ENCODE results near the gene CYB5B.

CYB5B gene

GRCh38 chr16:69485361-69485760 lies 60.9 kb downstream of the CYB5B start:
- no peaks in the 10 kb centered on the region for H4K20me1 ChIP-seq (ENCODE audit: insufficient read depth, low read length)
- TF ChIP-seq EZH2phosphoT487 (IDR thresholded peaks at IDR 0.05; ENCODE audit: low read length) (no peak), EZH2 (optimal IDR thresholded peaks at IDR 0.05; ENCODE audit: low read depth, low read length) (no peak)
- TF ChIP-seq, protein P1, sequence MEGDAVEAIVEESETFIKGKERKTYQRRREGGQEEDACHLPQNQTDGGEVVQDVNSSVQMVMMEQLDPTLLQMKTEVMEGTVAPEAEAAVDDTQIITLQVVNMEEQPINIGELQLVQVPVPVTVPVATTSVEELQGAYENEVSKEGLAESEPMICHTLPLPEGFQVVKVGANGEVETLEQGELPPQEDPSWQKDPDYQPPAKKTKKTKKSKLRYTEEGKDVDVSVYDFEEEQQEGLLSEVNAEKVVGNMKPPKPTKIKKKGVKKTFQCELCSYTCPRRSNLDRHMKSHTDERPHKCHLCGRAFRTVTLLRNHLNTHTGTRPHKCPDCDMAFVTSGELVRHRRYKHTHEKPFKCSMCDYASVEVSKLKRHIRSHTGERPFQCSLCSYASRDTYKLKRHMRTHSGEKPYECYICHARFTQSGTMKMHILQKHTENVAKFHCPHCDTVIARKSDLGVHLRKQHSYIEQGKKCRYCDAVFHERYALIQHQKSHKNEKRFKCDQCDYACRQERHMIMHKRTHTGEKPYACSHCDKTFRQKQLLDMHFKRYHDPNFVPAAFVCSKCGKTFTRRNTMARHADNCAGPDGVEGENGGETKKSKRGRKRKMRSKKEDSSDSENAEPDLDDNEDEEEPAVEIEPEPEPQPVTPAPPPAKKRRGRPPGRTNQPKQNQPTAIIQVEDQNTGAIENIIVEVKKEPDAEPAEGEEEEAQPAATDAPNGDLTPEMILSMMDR (IDR thresholded peaks at IDR 0.05; ENCODE audit: low read length) = no peak
- H3K4me1 ChIP-seq (ENCODE audit: low read length) = no peaks in the 10 kb centered on the region
- H3K27ac ChIP-seq (ENCODE audit: low read length) = no peak overlapping the region
- no peak overlapping the region for H3K4me2 ChIP-seq (ENCODE audit: low read depth, low read length)
- no peak overlapping the region for H3K9ac ChIP-seq (ENCODE audit: low read length)
- no peaks in the 10 kb centered on the region for H3K36me3 ChIP-seq (replicated peaks; ENCODE audit: insufficient read depth, low read length)
- no peaks in the 10 kb centered on the region for H3F3A ChIP-seq (ENCODE audit: insufficient read depth, low read length)
- no peaks in the 10 kb centered on the region for H3K79me2 ChIP-seq (ENCODE audit: low read length)
- no peak overlapping the region for H2AFZ ChIP-seq (ENCODE audit: low read length)
- no peaks in the 10 kb centered on the region for H3K9me3 ChIP-seq (replicated peaks; ENCODE audit: insufficient read depth, low read length)
- no peak overlapping the region for H3K4me3 ChIP-seq (ENCODE audit: low read length)
- H3K9me2 ChIP-seq (replicated peaks; ENCODE audit: insufficient read depth, low read length) = no peaks in the 10 kb centered on the region
- no peaks in the 10 kb centered on the region for H3K27me3 ChIP-seq (replicated peaks; ENCODE audit: insufficient read depth, low read length)
- no peak for DNase-seq

DNA sequence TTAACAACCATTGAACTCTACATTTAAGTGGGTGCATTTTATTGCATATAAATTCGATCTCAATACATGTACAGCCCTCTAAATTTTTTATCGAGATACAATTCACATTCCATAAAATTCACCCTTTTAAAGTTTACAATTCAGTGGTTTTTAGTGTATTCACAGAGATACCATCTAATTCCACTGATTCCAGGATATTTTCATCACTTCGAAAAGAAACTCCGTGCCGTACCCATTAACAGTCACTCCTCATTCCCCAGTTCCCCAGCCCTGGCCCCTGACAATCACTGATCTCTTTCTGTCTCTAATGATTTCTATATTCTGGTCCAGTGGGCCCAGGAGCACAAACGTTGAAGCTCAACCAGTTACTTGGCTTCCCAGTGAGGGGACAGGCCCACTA lies 61.4 kb downstream of the CYB5B start:
- H3K4me3 ChIP-seq (ENCODE audit: low read length) = no peak overlapping the region
- no peak overlapping the region for H3K4me2 ChIP-seq (ENCODE audit: low read depth, low read length)
- no peaks in the 10 kb centered on the region for H3K9me3 ChIP-seq (replicated peaks; ENCODE audit: insufficient read depth, low read length)
- no peaks in the 10 kb centered on the region for H3K27me3 ChIP-seq (replicated peaks; ENCODE audit: insufficient read depth, low read length)
- no peaks in the 10 kb centered on the region for H3K36me3 ChIP-seq (replicated peaks; ENCODE audit: insufficient read depth, low read length)
- no peak overlapping the region for H3K27ac ChIP-seq (ENCODE audit: low read length)
- no peaks in the 10 kb centered on the region for H4K20me1 ChIP-seq (ENCODE audit: insufficient read depth, low read length)
- TF ChIP-seq EZH2phosphoT487 (IDR thresholded peaks at IDR 0.05; ENCODE audit: low read length) (no peak), EZH2 (optimal IDR thresholded peaks at IDR 0.05; ENCODE audit: low read depth, low read length) (no peak)
- TF ChIP-seq, protein P1 (IDR thresholded peaks at IDR 0.05; ENCODE audit: low read length) = no peak
- no peak overlapping the region for H2AFZ ChIP-seq (ENCODE audit: low read length)
- H3K79me2 ChIP-seq (ENCODE audit: low read length) = no peaks in the 10 kb centered on the region
- no peaks in the 10 kb centered on the region for H3K9me2 ChIP-seq (replicated peaks; ENCODE audit: insufficient read depth, low read length)
- DNase-seq = no peak
- H3K4me1 ChIP-seq (ENCODE audit: low read length) = no peaks in the 10 kb centered on the region
- H3F3A ChIP-seq (ENCODE audit: insufficient read depth, low read length) = no peaks in the 10 kb centered on the region
- no peak overlapping the region for H3K9ac ChIP-seq (ENCODE audit: low read length)

DNA sequence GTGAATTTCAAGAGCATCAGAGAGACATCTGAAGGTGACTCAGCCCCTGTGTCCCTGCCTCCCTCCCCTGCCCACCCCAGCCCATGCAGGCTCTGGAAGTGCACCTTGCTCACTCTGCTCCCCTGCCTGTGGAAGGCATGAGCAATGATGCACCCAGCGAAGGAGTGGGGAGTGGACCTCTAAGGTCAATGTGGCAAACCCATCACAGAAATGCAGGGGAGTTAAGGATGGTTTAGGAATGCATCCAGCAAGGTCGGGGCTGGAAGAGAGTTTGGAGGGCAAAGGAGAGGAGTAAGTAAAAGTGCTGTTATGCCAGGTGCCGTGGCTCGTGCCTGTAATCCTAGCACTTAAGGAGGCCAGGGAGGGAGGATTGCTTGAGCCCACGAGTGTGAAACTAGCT lies 61.9 kb downstream of the CYB5B start:
- no peak overlapping the region for H2AFZ ChIP-seq (ENCODE audit: low read length)
- DNase-seq = no peak
- H3K79me2 ChIP-seq (ENCODE audit: low read length) = no peaks in the 10 kb centered on the region
- H3K4me2 ChIP-seq (ENCODE audit: low read depth, low read length) = no peak overlapping the region
- no peak overlapping the region for H3K4me3 ChIP-seq (ENCODE audit: low read length)
- H3K9me3 ChIP-seq (replicated peaks; ENCODE audit: insufficient read depth, low read length) = no peaks in the 10 kb centered on the region
- no peak overlapping the region for H3K27ac ChIP-seq (ENCODE audit: low read length)
- no peaks in the 10 kb centered on the region for H3K27me3 ChIP-seq (replicated peaks; ENCODE audit: insufficient read depth, low read length)
- H3K9me2 ChIP-seq (replicated peaks; ENCODE audit: insufficient read depth, low read length) = no peaks in the 10 kb centered on the region
- no peaks in the 10 kb centered on the region for H3K36me3 ChIP-seq (replicated peaks; ENCODE audit: insufficient read depth, low read length)
- H4K20me1 ChIP-seq (ENCODE audit: insufficient read depth, low read length) = no peaks in the 10 kb centered on the region
- H3F3A ChIP-seq (ENCODE audit: insufficient read depth, low read length) = no peaks in the 10 kb centered on the region
- no peak overlapping the region for H3K9ac ChIP-seq (ENCODE audit: low read length)
- TF ChIP-seq EZH2phosphoT487 (IDR thresholded peaks at IDR 0.05; ENCODE audit: low read length) = no peak
- TF ChIP-seq, protein P1 (IDR thresholded peaks at IDR 0.05; ENCODE audit: low read length) = no peak
- TF ChIP-seq EZH2 (optimal IDR thresholded peaks at IDR 0.05; ENCODE audit: low read depth, low read length) = no peak
- no peaks in the 10 kb centered on the region for H3K4me1 ChIP-seq (ENCODE audit: low read length)
